HepG2 (cell line): Measurements from ENCODE around the gene TMEM178A. TPM values are rescaled to one million over a fixed set of nuclear protein-coding genes. Genes with fewer than 3 reads are reported as not detected.

ENCODE experiments used
- AKNA ChIP-seq: sonication (generic); formaldehyde crosslinking; IDR thresholded peaks from 2 replicates; pipeline ENCODE4 v1.4.0; 2020; ENCODE audit warnings: missing genetic modification reagents, borderline replicate concordance
- ARHGAP35 ChIP-seq: sonication (generic); formaldehyde crosslinking; IDR thresholded peaks from 2 replicates; pipeline ENCODE4 v1.9.0; 2022; ENCODE audit warnings: mild to moderate bottlenecking, inconsistent platforms, moderate library complexity, missing genetic modification reagents, borderline replicate concordance
- BHLHE40 ChIP-seq: IDR thresholded peaks from 2 replicates; pipeline ENCODE4 v1.6.1; 2011; ENCODE audit warnings: low read length, improper control_type of control experiment
- CBX5 ChIP-seq: sonication (generic); formaldehyde crosslinking; IDR thresholded peaks from 2 replicates; pipeline ENCODE4 v1.4.0; 2020; ENCODE audit warnings: missing genetic modification reagents, borderline replicate concordance
- MEF2D ChIP-seq: sonication (generic); formaldehyde crosslinking; IDR thresholded peaks from 2 replicates; pipeline ENCODE4 v1.5.1; 2020; ENCODE audit warnings: mild to moderate bottlenecking, missing genetic modification reagents
- NCOA1 ChIP-seq: sonication (generic); formaldehyde crosslinking; IDR thresholded peaks from 2 replicates; pipeline ENCODE4 v1.9.0; 2021; ENCODE audit warnings: missing genetic modification reagents
- NFIC ChIP-seq: IDR thresholded peaks from 2 replicates; pipeline ENCODE4 v1.6.1; 2012; ENCODE audit warnings: mild to moderate bottlenecking, low read length, inconsistent platforms
- PHF21A ChIP-seq: sonication (generic); formaldehyde crosslinking; IDR thresholded peaks from 2 replicates; pipeline ENCODE4 v1.5.0; 2020; ENCODE audit warnings: mild to moderate bottlenecking, missing genetic modification reagents
- PRPF4 ChIP-seq: fragments of 200-400 bp; formaldehyde crosslinking; IDR thresholded peaks from 2 replicates; pipeline ENCODE4 v1.6.1; 2016; ENCODE audit warnings: low read length, low read depth; ENCODE audit not compliant: poor library complexity, severe bottlenecking
- SAFB2 ChIP-seq: sonication (generic); formaldehyde crosslinking; IDR thresholded peaks from 2 replicates; pipeline ENCODE4 v1.5.1; 2020; ENCODE audit warnings: missing genetic modification reagents, low read depth, mild to moderate bottlenecking, borderline replicate concordance
- SALL1 ChIP-seq: sonication (generic); formaldehyde crosslinking; IDR thresholded peaks from 2 replicates; pipeline ENCODE4 v1.8.0; 2022; ENCODE audit warnings: mild to moderate bottlenecking, missing genetic modification reagents
- ZBTB7B ChIP-seq: sonication (generic); formaldehyde crosslinking; IDR thresholded peaks from 2 replicates; pipeline ENCODE4 v1.4.0; 2020; ENCODE audit warnings: missing genetic modification reagents
- ZEB1 ChIP-seq: IDR thresholded peaks from 2 replicates; pipeline ENCODE4 v1.6.1; 2012; ENCODE audit warnings: mild to moderate bottlenecking, low read depth, inconsistent platforms; ENCODE audit not compliant: insufficient replicate concordance
- ZMYM2 ChIP-seq: sonication (generic); formaldehyde crosslinking; IDR thresholded peaks from 2 replicates; pipeline ENCODE4 v1.8.0; 2022; ENCODE audit warnings: mild to moderate bottlenecking, missing genetic modification reagents
- ZNF282 ChIP-seq: fragments of 450-650 bp; IDR thresholded peaks from 2 replicates; pipeline ENCODE4 v1.6.1; 2018; ENCODE audit not compliant: partially characterized antibody
- ZNF317 ChIP-seq: sonication (generic); formaldehyde crosslinking; IDR thresholded peaks from 2 replicates; pipeline ENCODE4 v1.5.0; 2020; ENCODE audit warnings: mild to moderate bottlenecking, missing genetic modification reagents
- ZNF451 ChIP-seq: sonication (generic); formaldehyde crosslinking; IDR thresholded peaks from 2 replicates; pipeline ENCODE4 v1.5.0; 2020; ENCODE audit warnings: mild to moderate bottlenecking, missing genetic modification reagents
- ZNF550 ChIP-seq: sonication (generic); formaldehyde crosslinking; IDR thresholded peaks from 2 replicates; pipeline ENCODE4 v1.4.0; 2020; ENCODE audit warnings: mild to moderate bottlenecking, missing genetic modification reagents, borderline replicate concordance
- ZNF788 ChIP-seq: sonication (generic); formaldehyde crosslinking; IDR thresholded peaks from 2 replicates; pipeline ENCODE4 v1.5.0; 2020; ENCODE audit warnings: mild to moderate bottlenecking, missing genetic modification reagents, borderline replicate concordance
- ZSCAN20 ChIP-seq: sonication (generic); formaldehyde crosslinking; IDR thresholded peaks from 2 replicates; pipeline ENCODE4 v1.4.0; 2020; ENCODE audit warnings: missing genetic modification reagents, mild to moderate bottlenecking, borderline replicate concordance
- polyA plus RNA-seq, 8 experiments: library from polyadenylated mRNA; depleted of rRNA in 3 of 8; stranded (reverse) in 7 of 8; unstranded in 1 of 8; fragments of >200 nt; fragmentation: Illumina TruSeq in 4 of 8; extraction: Trizol in 4 of 8; gene quantifications; 2 replicates each; pipeline versions ENCODE4 v1.2.1 to v1.2.3, GENCODE V29; 2011 to 2016; ENCODE audit warnings: low read depth in 4 of 8, missing spikeins in 1 of 8, mixed read lengths in 1 of 8; ENCODE audit not compliant: insufficient read depth in 1 of 8
- total RNA-seq, 5 experiments: library from RNA; depleted of rRNA; stranded (reverse); fragments of >200 nt; fragmentation: Illumina TruSeq; extraction: Trizol; gene quantifications; 2 replicates each; pipeline ENCODE4 v1.2.3, GENCODE V29; 2016; ENCODE audit warnings: low read depth in 1 of 5
- TF ChIP-seq, protein P1 (sequence below): sonication (generic); formaldehyde crosslinking; IDR thresholded peaks from 2 replicates; pipeline ENCODE4 v1.9.0; 2021; ENCODE audit warnings: missing genetic modification reagents, mild to moderate bottlenecking, borderline replicate concordance
- TF ChIP-seq, protein P2 (sequence below): sonication (generic); formaldehyde crosslinking; IDR thresholded peaks from 2 replicates; pipeline ENCODE4 v1.5.1; 2020; ENCODE audit warnings: mild to moderate bottlenecking, missing genetic modification reagents, moderate library complexity

TMEM178A gene
- total and polyA plus RNA-seq, 2 of the 13 experiments (the other 11 are each of a cell fraction or from before 2014, with no cell fraction given), result 0.38 to 3.3 TPM

- TF ChIP-seq, protein P1, sequence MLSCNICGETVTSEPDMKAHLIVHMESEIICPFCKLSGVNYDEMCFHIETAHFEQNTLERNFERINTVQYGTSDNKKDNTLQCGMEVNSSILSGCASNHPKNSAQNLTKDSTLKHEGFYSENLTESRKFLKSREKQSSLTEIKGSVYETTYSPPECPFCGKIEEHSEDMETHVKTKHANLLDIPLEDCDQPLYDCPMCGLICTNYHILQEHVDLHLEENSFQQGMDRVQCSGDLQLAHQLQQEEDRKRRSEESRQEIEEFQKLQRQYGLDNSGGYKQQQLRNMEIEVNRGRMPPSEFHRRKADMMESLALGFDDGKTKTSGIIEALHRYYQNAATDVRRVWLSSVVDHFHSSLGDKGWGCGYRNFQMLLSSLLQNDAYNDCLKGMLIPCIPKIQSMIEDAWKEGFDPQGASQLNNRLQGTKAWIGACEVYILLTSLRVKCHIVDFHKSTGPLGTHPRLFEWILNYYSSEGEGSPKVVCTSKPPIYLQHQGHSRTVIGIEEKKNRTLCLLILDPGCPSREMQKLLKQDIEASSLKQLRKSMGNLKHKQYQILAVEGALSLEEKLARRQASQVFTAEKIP (CRISPR knock-in tag), result no peak
- no peak for TF ChIP-seq ZMYM2 (CRISPR knock-in tag)
- TF ChIP-seq ZNF788 (CRISPR knock-in tag), result 0 out of 2 replicates have a peak, but pooled peaks have one; percentile 18
- no peak for TF ChIP-seq BHLHE40
- TF ChIP-seq PHF21A (CRISPR knock-in tag), result no peak
- TF ChIP-seq SALL1 (CRISPR knock-in tag), result peak; percentile 26
- TF ChIP-seq ZNF550 (CRISPR knock-in tag), result no peak
- TF ChIP-seq ZNF317 (CRISPR knock-in tag), result 0 out of 2 replicates have a peak, but pooled peaks have one; percentile 25
- no peak for TF ChIP-seq ZNF282
- no peak for TF ChIP-seq ZSCAN20 (CRISPR knock-in tag)
- TF ChIP-seq MEF2D (CRISPR knock-in tag), result no peak
- TF ChIP-seq AKNA (CRISPR knock-in tag), result no peak
- no peak for TF ChIP-seq PRPF4
- TF ChIP-seq CBX5 (CRISPR knock-in tag), result no peak
- no peak for TF ChIP-seq ARHGAP35
- no peak for TF ChIP-seq ZBTB7B (CRISPR knock-in tag)
- no peak for TF ChIP-seq NCOA1 (CRISPR knock-in tag)
- no peak for TF ChIP-seq SAFB2
- no peak for TF ChIP-seq ZNF451
- no peak for TF ChIP-seq ZEB1
- TF ChIP-seq NFIC, result no peak
- TF ChIP-seq, protein P2, sequence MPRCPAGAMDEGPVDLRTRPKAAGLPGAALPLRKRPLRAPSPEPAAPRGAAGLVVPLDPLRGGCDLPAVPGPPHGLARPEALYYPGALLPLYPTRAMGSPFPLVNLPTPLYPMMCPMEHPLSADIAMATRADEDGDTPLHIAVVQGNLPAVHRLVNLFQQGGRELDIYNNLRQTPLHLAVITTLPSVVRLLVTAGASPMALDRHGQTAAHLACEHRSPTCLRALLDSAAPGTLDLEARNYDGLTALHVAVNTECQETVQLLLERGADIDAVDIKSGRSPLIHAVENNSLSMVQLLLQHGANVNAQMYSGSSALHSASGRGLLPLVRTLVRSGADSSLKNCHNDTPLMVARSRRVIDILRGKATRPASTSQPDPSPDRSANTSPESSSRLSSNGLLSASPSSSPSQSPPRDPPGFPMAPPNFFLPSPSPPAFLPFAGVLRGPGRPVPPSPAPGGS (CRISPR knock-in tag), result no peak
Observed at GRCh38 chr2:39664888-39665591, 677 bp upstream of the TMEM178A start (continued).
